NT2/D1 (cell line): ENCODE measurements around the gene KRT6B.

Source experiments
- SUZ12 ChIP-seq: IDR thresholded peaks from 2 replicates; pipeline ENCODE4 v1.6.1; 2011; ENCODE audit not compliant: insufficient read length, insufficient read depth; ENCODE audit errors: extremely low read depth
- YY1 ChIP-seq: IDR thresholded peaks from 2 replicates; pipeline ENCODE4 v1.6.1; 2011; ENCODE audit not compliant: insufficient read length, insufficient read depth
- ZNF274 ChIP-seq: IDR thresholded peaks from 2 replicates; pipeline ENCODE4 v1.6.1; 2011; ENCODE audit warnings: mild to moderate bottlenecking, low read depth, low read length

- TF ChIP-seq ZNF274 (no peak), YY1 (no peak), SUZ12 (no peak)
Measured at GRCh38 chr12:52407918-52408317, 44.0 kb downstream of the KRT6B start.
